Parathyroid adenoma (tissue), 2 donors: ENCODE measurements around the gene MRPL36.

Experiments
- H2AFZ ChIP-seq: fragments of 300-600 bp; sonication (generic); one replicate; pipeline ENCODE4 v1.7.0; 2017; ENCODE audit warnings: antibody characterized with exemption, mild to moderate bottlenecking
- H3K27ac ChIP-seq: fragments of 300-600 bp; sonication (generic); one replicate; pipeline ENCODE4 v1.7.0; 2017
- H3K27me3 ChIP-seq: fragments of 300-600 bp; sonication (generic); one replicate; pipeline ENCODE4 v1.7.0; 2017; ENCODE audit warnings: low read length; ENCODE audit not compliant: control insufficient read depth, insufficient read depth
- H3K36me3 ChIP-seq: fragments of 300-600 bp; sonication (generic); one replicate; pipeline ENCODE4 v1.7.0; 2017; ENCODE audit warnings: low read length; ENCODE audit not compliant: control insufficient read depth, insufficient read depth
- H3K4me1 ChIP-seq: fragments of 300-600 bp; sonication (generic); one replicate; pipeline ENCODE4 v1.7.0; 2017; ENCODE audit warnings: control low read depth
- H3K4me2 ChIP-seq: fragments of 300-600 bp; sonication (generic); one replicate; pipeline ENCODE4 v1.7.0; 2017; ENCODE audit warnings: low read length
- H3K4me3 ChIP-seq: fragments of 300-600 bp; sonication (generic); one replicate; pipeline ENCODE4 v1.7.0; 2017; ENCODE audit warnings: low read depth, low read length
- H3K79me2 ChIP-seq: fragments of 300-600 bp; sonication (generic); one replicate; pipeline ENCODE4 v1.7.0; 2017; ENCODE audit warnings: control low read depth
- H3K9ac ChIP-seq: fragments of 300-600 bp; sonication (generic); one replicate; pipeline ENCODE4 v1.7.0; 2017; ENCODE audit warnings: mild to moderate bottlenecking
- H3K9me3 ChIP-seq: fragments of 300-600 bp; sonication (generic); one replicate; pipeline ENCODE4 v1.7.0; 2017; ENCODE audit warnings: low read length; ENCODE audit not compliant: control insufficient read depth
- TF ChIP-seq, protein P1 (sequence below): fragments of 300-600 bp; sonication (generic); IDR thresholded peaks from one replicate; pipeline ENCODE4 v1.7.0; 2017; ENCODE audit warnings: antibody characterized with exemption, mild to moderate bottlenecking
- donor health status: primary hyperparathyroidism.

MRPL36 gene

DNA sequence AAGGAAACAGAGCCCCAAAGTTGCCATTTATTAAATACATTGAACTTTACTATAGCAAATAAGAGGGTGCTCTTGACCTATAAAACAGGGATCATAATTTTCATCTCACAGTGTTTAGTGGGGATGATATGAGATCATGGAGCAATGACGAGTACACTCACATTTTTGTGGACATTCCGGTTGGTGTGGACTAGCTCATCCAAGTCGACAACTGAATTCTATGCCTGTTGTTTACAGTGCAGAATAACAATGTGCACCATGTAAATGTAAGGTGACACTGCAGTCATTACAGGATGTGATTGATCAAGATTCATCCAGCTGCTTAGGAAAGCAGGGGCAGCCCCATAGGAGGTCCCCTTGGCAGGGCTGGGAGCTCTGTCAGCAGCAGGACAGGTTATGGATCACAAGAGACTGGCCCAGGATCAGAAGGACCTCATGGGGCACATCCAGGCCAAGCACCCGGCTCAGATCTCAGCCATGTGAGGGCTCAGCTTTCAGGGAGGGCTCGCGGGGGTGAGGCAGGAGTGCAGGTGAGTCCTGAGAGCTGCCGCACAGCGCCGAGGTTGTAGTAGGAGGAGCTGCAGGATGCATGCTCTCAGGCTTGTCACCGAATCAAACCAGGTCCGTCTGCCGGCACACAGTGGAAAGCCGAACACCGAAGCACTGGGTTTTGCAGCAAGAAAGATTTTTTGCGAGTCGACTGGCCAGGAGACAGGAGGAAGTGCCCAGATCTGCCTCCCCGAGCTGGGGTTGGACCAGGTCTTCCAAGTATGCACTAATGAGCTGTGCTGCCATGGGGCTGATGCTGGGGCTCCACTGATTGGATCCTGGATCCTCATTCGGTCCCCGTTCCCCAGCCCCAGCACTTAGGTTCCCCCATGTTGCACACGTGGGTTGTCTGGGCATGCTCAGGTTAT lies 28.2 kb downstream of the MRPL36 start:
- H3K27me3 ChIP-seq, result no peaks in the 10 kb centered on the region
- H3K79me2 ChIP-seq, result no peaks in the 10 kb centered on the region
- no peak overlapping the region for H3K27ac ChIP-seq
- no peaks in the 10 kb centered on the region for H3K9me3 ChIP-seq
- no peak overlapping the region for H3K9ac ChIP-seq
- peaks cover 4% of the 10 kb centered on the region for H3K4me1 ChIP-seq
- no peak overlapping the region for H3K4me2 ChIP-seq
- no peaks in the 10 kb centered on the region for H3K36me3 ChIP-seq
- TF ChIP-seq, protein P1, sequence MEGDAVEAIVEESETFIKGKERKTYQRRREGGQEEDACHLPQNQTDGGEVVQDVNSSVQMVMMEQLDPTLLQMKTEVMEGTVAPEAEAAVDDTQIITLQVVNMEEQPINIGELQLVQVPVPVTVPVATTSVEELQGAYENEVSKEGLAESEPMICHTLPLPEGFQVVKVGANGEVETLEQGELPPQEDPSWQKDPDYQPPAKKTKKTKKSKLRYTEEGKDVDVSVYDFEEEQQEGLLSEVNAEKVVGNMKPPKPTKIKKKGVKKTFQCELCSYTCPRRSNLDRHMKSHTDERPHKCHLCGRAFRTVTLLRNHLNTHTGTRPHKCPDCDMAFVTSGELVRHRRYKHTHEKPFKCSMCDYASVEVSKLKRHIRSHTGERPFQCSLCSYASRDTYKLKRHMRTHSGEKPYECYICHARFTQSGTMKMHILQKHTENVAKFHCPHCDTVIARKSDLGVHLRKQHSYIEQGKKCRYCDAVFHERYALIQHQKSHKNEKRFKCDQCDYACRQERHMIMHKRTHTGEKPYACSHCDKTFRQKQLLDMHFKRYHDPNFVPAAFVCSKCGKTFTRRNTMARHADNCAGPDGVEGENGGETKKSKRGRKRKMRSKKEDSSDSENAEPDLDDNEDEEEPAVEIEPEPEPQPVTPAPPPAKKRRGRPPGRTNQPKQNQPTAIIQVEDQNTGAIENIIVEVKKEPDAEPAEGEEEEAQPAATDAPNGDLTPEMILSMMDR, result no peak
- no peak overlapping the region for H3K4me3 ChIP-seq
- H2AFZ ChIP-seq, result peak overlapping the region; percentile 5

DNA sequence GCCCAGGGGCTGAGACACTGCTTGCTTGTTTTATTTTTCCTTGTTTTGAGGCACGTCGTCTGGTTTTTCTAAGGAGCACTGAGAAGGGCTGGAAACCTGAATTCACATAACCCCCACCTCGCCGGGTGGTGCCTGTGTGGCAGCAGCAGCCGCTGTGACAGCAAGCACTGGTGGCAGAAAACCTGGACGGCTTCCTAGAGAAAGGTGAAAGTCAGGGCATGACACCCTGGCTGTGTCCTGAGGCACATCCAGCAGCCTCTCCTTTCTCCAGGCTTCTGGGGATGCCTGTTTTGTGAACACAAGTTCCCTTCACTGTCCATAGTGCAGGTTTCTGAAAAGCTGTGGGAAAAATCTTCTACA lies 29.2 kb downstream of the MRPL36 start:
- TF ChIP-seq, protein P1, result no peak
- no peaks in the 10 kb centered on the region for H3K36me3 ChIP-seq
- no peak overlapping the region for H3K4me3 ChIP-seq
- no peaks in the 10 kb centered on the region for H3K79me2 ChIP-seq
- H3K9me3 ChIP-seq, result no peaks in the 10 kb centered on the region
- H3K4me1 ChIP-seq, result peaks cover 4% of the 10 kb centered on the region
- no peak overlapping the region for H3K27ac ChIP-seq
- H2AFZ ChIP-seq, result peak overlapping the region; percentile 44
- no peak overlapping the region for H3K9ac ChIP-seq
- H3K27me3 ChIP-seq, result no peaks in the 10 kb centered on the region
- no peak overlapping the region for H3K4me2 ChIP-seq

DNA sequence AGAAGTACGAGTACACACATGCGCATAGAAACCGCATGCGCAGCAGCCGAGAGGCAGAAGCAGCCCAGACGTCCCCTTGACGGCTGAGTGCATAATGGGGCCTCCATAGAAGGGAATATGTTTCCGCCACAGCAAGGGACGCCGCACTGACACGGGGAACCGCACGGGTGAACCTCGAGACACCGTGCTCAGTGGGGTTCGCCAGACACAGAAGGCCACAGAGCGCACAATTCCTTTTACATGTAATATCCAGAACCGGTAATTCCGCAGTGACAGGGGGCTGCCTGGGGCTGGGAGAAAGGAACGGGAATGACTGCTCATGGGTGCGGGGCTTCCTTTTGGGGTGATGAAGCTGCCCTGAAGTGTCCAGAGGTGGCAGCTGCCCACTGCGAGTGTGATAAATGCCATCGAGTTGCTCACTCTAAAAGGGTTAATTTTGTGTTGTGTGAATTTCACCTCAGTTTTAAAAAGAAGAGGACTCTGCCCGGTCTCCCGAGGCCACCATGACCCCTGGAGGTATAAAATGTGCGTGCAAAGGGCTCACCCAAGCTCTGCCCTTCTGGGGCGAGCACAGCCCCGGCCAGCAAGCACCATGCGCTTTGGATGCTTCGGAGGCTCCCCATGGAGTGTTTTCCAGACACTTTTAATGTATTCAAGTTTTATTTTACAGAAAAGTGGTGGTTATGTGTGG lies 29.7 kb downstream of the MRPL36 start:
- no peak overlapping the region for H3K9ac ChIP-seq
- no peaks in the 10 kb centered on the region for H3K36me3 ChIP-seq
- no peak overlapping the region for H3K4me2 ChIP-seq
- H3K27me3 ChIP-seq, result no peaks in the 10 kb centered on the region
- TF ChIP-seq, protein P1, result no peak
- H3K4me1 ChIP-seq, result peaks cover 4% of the 10 kb centered on the region
- H3K27ac ChIP-seq, result no peak overlapping the region
- no peak overlapping the region for H3K4me3 ChIP-seq
- no peaks in the 10 kb centered on the region for H3K79me2 ChIP-seq
- H3K9me3 ChIP-seq, result no peaks in the 10 kb centered on the region
- no peak overlapping the region for H2AFZ ChIP-seq

DNA sequence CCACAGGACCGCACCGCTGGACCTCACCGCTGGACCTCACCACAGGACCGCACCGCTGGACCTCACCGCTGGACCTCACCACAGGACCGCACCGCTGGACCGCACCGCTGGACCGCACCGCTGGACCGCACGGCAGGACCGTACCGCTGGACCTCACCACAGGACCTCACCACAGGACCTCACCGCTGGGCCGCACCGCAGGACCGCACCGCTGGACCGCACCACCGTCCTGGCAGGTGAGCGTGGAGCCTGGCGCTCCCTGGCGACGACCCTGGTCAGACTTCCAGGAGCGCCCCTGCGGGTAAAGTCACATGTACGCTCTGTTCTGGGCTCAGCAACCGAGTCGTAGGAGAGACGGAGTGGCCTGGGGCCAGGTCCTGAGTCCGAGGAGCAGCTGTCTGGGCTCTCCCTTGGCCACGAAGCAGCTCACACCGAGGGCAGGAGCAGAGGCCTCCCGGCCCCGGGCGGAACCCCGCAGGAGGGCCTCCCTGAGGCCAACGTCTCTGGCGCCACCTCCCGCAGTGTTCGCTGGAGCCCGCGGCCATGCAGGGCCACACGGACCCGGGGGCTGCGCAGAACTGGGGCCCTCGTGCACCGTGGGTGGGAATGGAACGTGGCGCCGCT lies 30.5 kb downstream of the MRPL36 start:
- TF ChIP-seq, protein P1, result no peak
- Histone ChIP-seq H3K27ac (no peak overlapping the region), H3K36me3 (no peaks in the 10 kb centered on the region), H3K4me1 (peaks cover 4% of the 10 kb centered on the region), H3K4me3 (no peak overlapping the region), H3K27me3 (no peaks in the 10 kb centered on the region), H3K9ac (no peak overlapping the region), H3K79me2 (no peaks in the 10 kb centered on the region), H3K9me3 (no peaks in the 10 kb centered on the region), H2AFZ (no peak overlapping the region), H3K4me2 (no peak overlapping the region)
